22Rv1 (cell line): ENCODE data around the gene CHD9.
"Not testable (repeated sequence)": the region's sequence is repeated elsewhere in the genome, so short reads cannot be mapped to it uniquely, and the experiment has no call there.

Experiments
- H3K27ac ChIP-seq: fragments of 450-650 bp; 2 replicates; pipeline ENCODE4 v1.5.1; 2017
- ZFX ChIP-seq: fragments of 450-650 bp; IDR thresholded peaks from 2 replicates; pipeline ENCODE4 v1.6.1; 2017; ENCODE audit warnings: antibody characterized with exemption, borderline replicate concordance
- TF ChIP-seq, protein P1 (sequence below): fragments of 450-650 bp; IDR thresholded peaks from 2 replicates; pipeline ENCODE4 v1.5.1; 2017; ENCODE audit warnings: mild to moderate bottlenecking

The CHD9 gene

GRCh38 chr16:53069772-53070171, 15.0 kb downstream of the CHD9 start:
- no peak overlapping the region for H3K27ac ChIP-seq
- TF ChIP-seq, protein P1, sequence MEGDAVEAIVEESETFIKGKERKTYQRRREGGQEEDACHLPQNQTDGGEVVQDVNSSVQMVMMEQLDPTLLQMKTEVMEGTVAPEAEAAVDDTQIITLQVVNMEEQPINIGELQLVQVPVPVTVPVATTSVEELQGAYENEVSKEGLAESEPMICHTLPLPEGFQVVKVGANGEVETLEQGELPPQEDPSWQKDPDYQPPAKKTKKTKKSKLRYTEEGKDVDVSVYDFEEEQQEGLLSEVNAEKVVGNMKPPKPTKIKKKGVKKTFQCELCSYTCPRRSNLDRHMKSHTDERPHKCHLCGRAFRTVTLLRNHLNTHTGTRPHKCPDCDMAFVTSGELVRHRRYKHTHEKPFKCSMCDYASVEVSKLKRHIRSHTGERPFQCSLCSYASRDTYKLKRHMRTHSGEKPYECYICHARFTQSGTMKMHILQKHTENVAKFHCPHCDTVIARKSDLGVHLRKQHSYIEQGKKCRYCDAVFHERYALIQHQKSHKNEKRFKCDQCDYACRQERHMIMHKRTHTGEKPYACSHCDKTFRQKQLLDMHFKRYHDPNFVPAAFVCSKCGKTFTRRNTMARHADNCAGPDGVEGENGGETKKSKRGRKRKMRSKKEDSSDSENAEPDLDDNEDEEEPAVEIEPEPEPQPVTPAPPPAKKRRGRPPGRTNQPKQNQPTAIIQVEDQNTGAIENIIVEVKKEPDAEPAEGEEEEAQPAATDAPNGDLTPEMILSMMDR: no peak
- no peak for TF ChIP-seq ZFX

DNA sequence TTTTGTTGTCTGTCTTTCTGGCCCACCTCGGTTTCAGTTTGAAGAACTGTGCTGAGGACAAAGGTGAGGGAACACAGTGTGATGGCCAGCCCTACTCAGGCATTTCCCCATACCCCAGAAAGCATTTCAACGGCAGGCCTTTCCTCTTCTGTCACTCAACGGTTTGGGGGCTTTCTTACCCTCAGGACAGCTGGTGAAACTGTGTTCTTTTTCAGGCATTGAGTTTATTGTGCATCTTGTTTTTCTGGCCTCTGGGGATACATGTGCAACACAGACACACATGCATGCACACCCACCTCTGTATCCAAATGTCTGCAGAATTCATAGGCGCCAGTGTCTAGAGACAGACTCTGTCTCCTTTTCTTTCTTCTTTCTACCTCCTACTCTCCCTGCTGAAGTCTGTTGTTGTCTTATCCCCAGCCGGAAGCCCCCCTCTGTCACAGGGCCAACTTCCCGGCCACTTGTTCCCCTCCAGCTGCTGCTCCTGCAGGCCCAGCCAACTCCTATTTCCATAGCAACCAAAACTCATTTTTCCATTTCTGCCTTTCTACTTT, 17.0 kb downstream of the CHD9 start:
- TF ChIP-seq, protein P1: no peak
- TF ChIP-seq ZFX: no peak
- no peak overlapping the region for H3K27ac ChIP-seq

- H3K27ac ChIP-seq: no peak overlapping the region
- no peak for TF ChIP-seq ZFX
- TF ChIP-seq, protein P1: no peak
Observed at GRCh38 chr16:53073022-53073421, 18.2 kb downstream of the CHD9 start.

DNA sequence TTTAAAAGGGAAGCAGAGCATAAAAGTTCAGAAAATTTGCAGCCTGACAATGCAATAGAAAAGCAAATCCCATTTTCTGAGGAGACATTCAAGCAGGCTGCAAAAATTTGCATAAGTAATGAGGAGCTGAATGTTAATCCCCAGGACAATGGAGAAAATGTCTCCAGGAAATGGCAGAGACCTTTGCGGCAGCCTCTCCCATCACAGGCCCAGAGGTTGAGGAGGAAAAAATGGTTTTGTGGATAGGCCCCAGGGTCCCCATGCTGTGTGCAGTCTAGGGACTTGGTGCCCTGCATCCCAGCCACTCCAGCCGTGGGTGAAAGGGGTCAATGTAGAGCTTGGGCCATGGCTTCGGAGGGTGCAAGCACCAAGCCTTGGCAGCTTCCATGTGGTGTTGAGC, 19.5 kb downstream of the CHD9 start:
- not testable (repeated sequence) for H3K27ac ChIP-seq

GRCh38 chr16:53075461-53075860, 20.7 kb downstream of the CHD9 start:
- H3K27ac ChIP-seq: not testable (repeated sequence)

DNA sequence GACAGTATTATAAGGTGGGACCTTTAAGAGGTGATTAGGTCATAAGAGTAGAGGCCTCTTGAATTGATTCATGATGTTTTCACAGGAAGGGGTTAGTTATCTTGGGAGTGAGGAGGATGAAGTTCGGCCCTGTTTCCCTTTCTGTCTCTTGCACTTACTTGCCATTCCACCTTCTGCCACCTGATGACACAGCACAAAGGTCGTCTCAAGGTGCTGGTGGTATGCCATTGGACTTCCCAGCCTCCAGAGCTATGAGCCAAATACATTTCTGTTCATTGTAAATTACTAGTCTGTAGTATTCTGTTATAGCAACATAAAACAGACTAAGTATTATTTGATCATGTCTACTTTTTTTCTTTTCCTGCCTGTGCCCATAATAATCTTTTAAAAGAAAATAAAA, 23.5 kb downstream of the CHD9 start:
- H3K27ac ChIP-seq: no peak overlapping the region
- TF ChIP-seq ZFX: no peak
- TF ChIP-seq, protein P1: no peak

DNA sequence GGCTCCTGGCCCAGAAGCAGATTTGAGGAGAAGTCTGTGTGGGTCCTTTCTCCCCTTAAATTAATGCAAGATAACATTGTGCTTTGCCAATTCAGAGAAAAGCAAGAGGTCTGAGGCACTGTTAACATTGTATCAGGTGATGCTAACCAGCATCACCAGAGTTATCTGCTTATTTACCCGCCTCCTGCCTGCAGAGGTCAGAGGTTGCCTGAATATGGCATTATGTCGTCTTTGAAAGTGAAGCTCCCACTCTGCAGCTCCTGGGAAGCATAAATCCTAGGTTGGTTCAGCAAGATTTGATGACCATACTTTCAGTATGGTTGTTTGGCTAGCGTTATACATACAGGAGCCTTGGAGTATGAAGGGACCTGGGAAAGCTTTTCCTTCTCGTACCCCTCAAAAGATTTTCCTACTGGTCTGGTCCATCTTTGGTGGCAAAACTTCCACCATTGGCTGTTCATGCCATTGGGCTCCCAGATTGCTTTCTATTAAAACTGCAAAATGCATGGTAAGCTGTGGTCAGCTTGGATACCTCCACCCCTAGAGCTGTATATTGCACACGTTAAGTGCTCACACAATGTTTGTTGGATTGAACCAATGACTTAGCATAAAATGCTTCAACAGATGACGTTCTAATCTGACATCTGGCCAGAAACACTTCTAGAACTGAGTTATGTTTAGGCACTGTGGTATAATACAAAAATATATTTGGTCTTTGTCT, 24.1 kb downstream of the CHD9 start:
- TF ChIP-seq, protein P1: no peak
- no peak for TF ChIP-seq ZFX
- no peak overlapping the region for H3K27ac ChIP-seq

- no peak for TF ChIP-seq ZFX
- TF ChIP-seq, protein P1: no peak
Observed at GRCh38 chr16:53080345-53081031, 25.7 kb downstream of the CHD9 start.

More at GRCh38 chr16:53080345-53081031, 25.7 kb downstream of the CHD9 start:
- no peak overlapping the region for H3K27ac ChIP-seq
